HG03196 (cell line): ENCODE data around the gene ZNF580.

Source experiments
- ATAC-seq: cut with Tn5 transposase; IDR thresholded peaks from one replicate; pipeline ENCODE4 v1.9.1; 2021; ENCODE audit not compliant: unreplicated experiment

ZNF580 gene

GRCh38 chr19:55690109-55690768 lies 49.4 kb downstream of the ZNF580 start:
- ATAC-seq = no peak

GRCh38 chr19:55690769-55691545 lies 50.2 kb downstream of the ZNF580 start:
- ATAC-seq = no peak

GRCh38 chr19:55691561-55692481 lies 51.0 kb downstream of the ZNF580 start:
- no peak for ATAC-seq

GRCh38 chr19:55692681-55693081 lies 51.9 kb downstream of the ZNF580 start:
- ATAC-seq = no peak
